ENCODE measurements around the gene DDX11.
"Not testable (repeated sequence)": the region's sequence is repeated elsewhere in the genome, so short reads cannot be mapped to it uniquely, and the experiment has no call there.

Gene DDX11

GRCh38 chr12:31074333-31074874, 744 bp downstream of the DDX11 start:
- TF ChIP-seq, protein P1, sequence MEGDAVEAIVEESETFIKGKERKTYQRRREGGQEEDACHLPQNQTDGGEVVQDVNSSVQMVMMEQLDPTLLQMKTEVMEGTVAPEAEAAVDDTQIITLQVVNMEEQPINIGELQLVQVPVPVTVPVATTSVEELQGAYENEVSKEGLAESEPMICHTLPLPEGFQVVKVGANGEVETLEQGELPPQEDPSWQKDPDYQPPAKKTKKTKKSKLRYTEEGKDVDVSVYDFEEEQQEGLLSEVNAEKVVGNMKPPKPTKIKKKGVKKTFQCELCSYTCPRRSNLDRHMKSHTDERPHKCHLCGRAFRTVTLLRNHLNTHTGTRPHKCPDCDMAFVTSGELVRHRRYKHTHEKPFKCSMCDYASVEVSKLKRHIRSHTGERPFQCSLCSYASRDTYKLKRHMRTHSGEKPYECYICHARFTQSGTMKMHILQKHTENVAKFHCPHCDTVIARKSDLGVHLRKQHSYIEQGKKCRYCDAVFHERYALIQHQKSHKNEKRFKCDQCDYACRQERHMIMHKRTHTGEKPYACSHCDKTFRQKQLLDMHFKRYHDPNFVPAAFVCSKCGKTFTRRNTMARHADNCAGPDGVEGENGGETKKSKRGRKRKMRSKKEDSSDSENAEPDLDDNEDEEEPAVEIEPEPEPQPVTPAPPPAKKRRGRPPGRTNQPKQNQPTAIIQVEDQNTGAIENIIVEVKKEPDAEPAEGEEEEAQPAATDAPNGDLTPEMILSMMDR (IDR thresholded peaks at IDR 0.05; ENCODE audit: low read depth, low read length, missing control alignments): peak; percentile 37
- peak overlapping the region; percentile 58 for H3K4me3 ChIP-seq (ENCODE audit: low read depth, low read length)
- in situ Hi-C loops (cut with HindIII; ENCODE audit: low sequenced_read_pairs); DNase-seq (ENCODE audit: low read depth): not testable (repeated sequence)

- in situ Hi-C loops (cut with HindIII; ENCODE audit: low sequenced_read_pairs); DNase-seq (ENCODE audit: low read depth); H3K4me3 ChIP-seq (ENCODE audit: low read depth, low read length): not testable (repeated sequence)
Observed at GRCh38 chr12:31076150-31076549, 2.5 kb downstream of the DDX11 start.

DNA sequence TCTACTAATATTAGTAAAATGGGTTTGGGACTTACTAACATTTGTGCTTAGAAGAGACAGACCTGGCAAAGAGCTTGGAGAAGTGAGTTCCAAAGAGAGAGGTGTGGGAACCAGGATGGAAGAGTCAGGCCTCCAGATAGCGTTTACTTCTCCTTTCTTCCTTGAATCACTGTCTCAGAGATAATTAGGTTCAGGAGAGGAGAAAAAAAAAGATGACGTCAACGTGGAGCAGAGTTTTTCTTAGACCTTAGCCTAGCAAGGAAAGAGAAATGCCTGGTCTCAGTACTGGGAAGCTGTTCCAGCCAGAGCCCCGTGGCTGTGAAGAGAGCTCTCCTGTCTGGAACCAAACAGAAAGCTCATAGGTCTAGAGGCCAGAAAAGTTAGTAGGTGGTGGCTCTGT, 3.4 kb downstream of the DDX11 start:
- H3K4me3 ChIP-seq (ENCODE audit: low read depth, low read length); DNase-seq (ENCODE audit: low read depth); in situ Hi-C loops (cut with HindIII; ENCODE audit: low sequenced_read_pairs): not testable (repeated sequence)

GRCh38 chr12:31077998-31078397, 4.3 kb downstream of the DDX11 start:
- in situ Hi-C loops (cut with HindIII; ENCODE audit: low sequenced_read_pairs); DNase-seq (ENCODE audit: low read depth); H3K4me3 ChIP-seq (ENCODE audit: low read depth, low read length): not testable (repeated sequence)
- TF ChIP-seq, protein P1 (IDR thresholded peaks at IDR 0.05; ENCODE audit: low read depth, low read length, missing control alignments): peak; percentile 32

GRCh38 chr12:31079421-31079820, 5.8 kb downstream of the DDX11 start:
- in situ Hi-C loops (cut with HindIII; ENCODE audit: low sequenced_read_pairs): not testable (repeated sequence)

DNA sequence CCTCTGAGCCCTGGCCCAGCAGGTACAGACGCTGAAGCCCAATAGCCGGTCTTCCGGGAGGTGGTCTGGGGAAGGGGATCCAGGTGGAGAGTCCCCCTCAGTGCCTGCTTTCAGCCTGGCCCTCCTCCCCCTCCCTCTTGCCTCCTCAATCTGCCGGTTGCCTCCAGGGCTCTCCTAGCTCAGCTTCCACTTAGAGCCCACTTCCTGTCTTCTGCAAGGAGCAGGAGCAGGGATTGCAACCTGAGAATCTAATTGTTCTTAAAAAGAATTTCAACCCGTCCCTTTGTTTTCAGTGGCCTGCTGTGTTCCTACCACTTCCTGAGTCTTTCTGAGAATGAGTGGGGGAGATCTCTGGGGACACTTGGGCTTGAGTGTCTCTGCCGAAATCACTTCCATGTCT, 6.6 kb downstream of the DDX11 start:
- in situ Hi-C loops (cut with HindIII; ENCODE audit: low sequenced_read_pairs); H3K4me3 ChIP-seq (ENCODE audit: low read depth, low read length): not testable (repeated sequence)
- peak; percentile 26 for DNase-seq (ENCODE audit: low read depth)

More at GRCh38 chr12:31079421-31079820, 5.8 kb downstream of the DDX11 start:
- H3K4me3 ChIP-seq (ENCODE audit: low read depth, low read length); DNase-seq (ENCODE audit: low read depth): not testable (repeated sequence)

DNA sequence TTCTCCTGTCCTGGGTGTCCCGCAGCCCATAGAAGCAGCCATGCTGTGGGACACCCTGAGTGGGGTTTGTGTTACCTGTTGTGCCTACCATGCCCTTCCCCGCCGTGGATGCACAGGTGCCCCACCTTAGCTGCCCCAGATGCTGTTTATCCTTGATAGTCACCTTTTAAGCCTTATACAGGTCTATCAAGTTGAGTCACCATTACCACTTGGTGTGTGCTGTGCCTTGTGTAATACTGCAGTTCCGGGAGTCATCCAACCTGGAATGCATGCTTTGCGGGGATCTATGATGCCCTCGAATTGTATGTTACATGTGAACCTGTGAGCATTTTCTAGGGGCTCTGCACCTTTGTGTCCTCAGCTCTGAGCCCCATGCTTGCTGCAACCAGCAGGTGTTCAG, 7.6 kb downstream of the DDX11 start:
- DNase-seq (ENCODE audit: low read depth); in situ Hi-C loops (cut with HindIII; ENCODE audit: low sequenced_read_pairs); H3K4me3 ChIP-seq (ENCODE audit: low read depth, low read length): not testable (repeated sequence)

- in situ Hi-C loops (cut with HindIII; ENCODE audit: low sequenced_read_pairs); H3K4me3 ChIP-seq (ENCODE audit: low read depth, low read length); DNase-seq (ENCODE audit: low read depth): not testable (repeated sequence)
Observed at GRCh38 chr12:31084241-31084640, 10.6 kb downstream of the DDX11 start.

DNA sequence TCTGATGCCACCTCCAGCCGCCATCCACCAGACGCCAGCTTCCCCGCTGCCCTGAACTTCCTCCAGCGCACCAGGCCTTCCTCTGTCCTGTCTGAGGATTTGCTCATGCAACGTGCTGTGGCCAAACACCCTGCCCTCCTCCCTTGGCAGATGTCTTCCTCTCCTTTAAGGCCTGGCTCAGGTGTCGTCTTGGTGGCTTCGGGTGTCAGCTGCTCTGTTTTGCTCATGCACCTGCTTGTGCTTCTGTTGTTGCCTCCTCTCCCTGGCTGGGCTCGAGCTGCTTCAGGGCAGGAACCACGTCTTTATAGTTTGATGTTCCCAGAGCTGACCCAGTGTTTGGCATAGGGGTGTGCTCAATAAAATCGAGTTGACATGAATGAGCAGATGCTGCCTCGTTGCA, 12.4 kb downstream of the DDX11 start:
- DNase-seq (ENCODE audit: low read depth); H3K4me3 ChIP-seq (ENCODE audit: low read depth, low read length); in situ Hi-C loops (cut with HindIII; ENCODE audit: low sequenced_read_pairs): not testable (repeated sequence)

DNA sequence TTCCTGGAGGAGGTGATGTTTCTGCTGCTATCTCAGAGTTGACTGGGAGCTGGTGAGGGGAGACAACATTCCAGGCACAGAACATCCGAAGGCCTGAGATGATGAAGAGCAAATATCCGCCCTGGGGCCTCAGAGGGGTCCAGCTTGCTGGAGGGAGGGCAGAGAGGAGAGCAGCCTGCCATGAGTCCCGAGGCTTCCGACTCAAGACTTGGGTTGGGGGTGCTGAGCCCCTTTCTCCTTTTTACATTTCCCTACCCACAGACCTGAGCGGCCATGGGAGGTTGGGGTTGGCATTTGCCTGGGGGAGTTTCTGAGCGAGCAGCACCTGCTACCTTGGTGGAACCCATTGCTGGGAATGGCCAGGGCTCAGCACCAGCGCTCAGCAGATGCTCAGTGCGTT, 13.8 kb downstream of the DDX11 start:
- H3K4me3 ChIP-seq (ENCODE audit: low read depth, low read length); in situ Hi-C loops (cut with HindIII; ENCODE audit: low sequenced_read_pairs); DNase-seq (ENCODE audit: low read depth): not testable (repeated sequence)

DNA sequence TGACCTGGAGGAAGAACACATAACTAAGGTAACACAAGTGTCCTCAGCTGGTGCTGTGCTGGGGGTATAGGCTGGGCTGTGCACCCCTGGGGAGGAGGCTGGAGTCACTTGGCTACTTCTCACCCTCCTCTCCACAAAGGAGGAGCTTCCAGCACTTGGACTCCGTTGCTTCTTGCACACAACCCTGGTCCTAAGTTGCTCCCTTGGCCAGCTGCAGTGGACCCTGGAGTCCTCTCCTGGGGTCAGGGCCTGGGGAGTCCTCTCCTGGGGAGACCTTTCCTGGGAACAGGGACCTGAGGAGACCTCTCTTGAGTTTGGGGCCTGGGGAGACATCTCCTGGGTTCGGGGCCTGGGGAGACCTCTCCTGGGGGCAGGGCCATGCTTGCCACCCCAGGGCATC, 14.3 kb downstream of the DDX11 start:
- in situ Hi-C loops (cut with HindIII; ENCODE audit: low sequenced_read_pairs); DNase-seq (ENCODE audit: low read depth): not testable (repeated sequence)

GRCh38 chr12:31089072-31089471, 15.4 kb downstream of the DDX11 start:
- no peak for DNase-seq (ENCODE audit: low read depth)
- in situ Hi-C loops (cut with HindIII; ENCODE audit: low sequenced_read_pairs): no loop called here
- TF ChIP-seq, protein P1 (IDR thresholded peaks at IDR 0.05; ENCODE audit: low read depth, low read length, missing control alignments): no peak
- H3K4me3 ChIP-seq (ENCODE audit: low read depth, low read length): no peak overlapping the region

More for the DNA sequence above, 14.3 kb downstream of the DDX11 start:
- not testable (repeated sequence) for H3K4me3 ChIP-seq (ENCODE audit: low read depth, low read length)

DNA sequence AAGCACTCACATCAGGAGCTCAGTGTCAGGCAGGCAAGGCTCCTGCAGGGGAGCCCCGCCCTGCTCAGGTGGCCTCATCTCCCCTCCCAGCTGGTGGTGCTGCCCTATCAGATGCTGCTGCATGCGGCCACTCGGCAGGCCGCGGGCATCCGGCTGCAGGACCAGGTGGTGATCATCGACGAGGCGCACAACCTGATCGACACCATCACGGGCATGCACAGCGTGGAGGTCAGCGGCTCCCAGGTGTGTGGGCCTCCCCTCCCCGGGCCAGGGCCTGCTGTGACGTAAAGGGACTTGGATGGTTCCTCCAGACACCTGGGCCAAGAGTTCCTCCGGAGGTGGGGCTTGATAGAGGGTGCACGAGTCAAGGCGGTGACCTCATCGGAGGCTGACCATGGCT, 18.0 kb downstream of the DDX11 start:
- H3K4me3 ChIP-seq (ENCODE audit: low read depth, low read length); DNase-seq (ENCODE audit: low read depth); in situ Hi-C loops (cut with HindIII; ENCODE audit: low sequenced_read_pairs): not testable (repeated sequence)

DNA sequence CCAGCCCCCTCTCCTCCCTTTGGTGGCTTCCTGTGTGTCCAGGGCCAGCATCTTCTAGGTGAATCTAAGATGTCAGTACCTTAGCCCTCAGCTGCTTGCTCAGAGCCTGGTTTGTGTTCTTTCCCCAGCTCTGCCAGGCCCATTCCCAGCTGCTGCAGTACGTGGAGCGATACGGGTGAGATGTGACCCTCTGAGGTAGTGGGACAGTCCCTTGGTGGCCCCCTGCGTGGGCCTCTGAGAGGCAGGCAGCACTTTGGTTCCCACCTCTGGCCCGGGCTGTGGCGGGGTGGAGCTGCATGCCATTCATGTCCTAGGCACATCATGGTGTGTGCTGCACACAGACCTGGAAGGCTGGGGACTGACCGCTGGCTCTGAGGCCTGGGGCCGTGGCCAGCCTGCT, 19.1 kb downstream of the DDX11 start:
- DNase-seq (ENCODE audit: low read depth); in situ Hi-C loops (cut with HindIII; ENCODE audit: low sequenced_read_pairs); H3K4me3 ChIP-seq (ENCODE audit: low read depth, low read length): not testable (repeated sequence)
